Esophagus squamous epithelium (tissue), 5 donors: ENCODE results near the gene ARHGEF17. TPM values are rescaled to one million over a fixed set of nuclear protein-coding genes. Genes with fewer than 3 reads are reported as not detected.

ENCODE experiments used
- DNase-seq: peaks from one replicate; lab custom pipeline; 2025; lab: John Stamatoyannopoulos, UW
- H3K27ac ChIP-seq, 4 donors: fragments of 200-600 bp; sonication (generic); one replicate each; pipeline ENCODE4 v1.5.1; 2016 to 2019; ENCODE audit warnings: mild to moderate bottlenecking in 1 of 4
- H3K27me3 ChIP-seq, 4 donors: fragments of 200-600 bp; sonication (generic); 1 replicate in 3 of 4; 2 replicates in 1 of 4; pipeline versions ENCODE4 v1.5.1 to v1.6.0; 2017 to 2021; ENCODE audit warnings: antibody characterized with exemption in 1 of 4
- H3K36me3 ChIP-seq, 3 donors: fragments of 200-600 bp; sonication (generic); one replicate each; pipeline ENCODE4 v1.5.1; 2016 to 2019
- H3K4me1 ChIP-seq, 3 donors: fragments of 200-600 bp; sonication (generic); one replicate each; pipeline ENCODE4 v1.5.1; 2017 to 2019
- H3K4me3 ChIP-seq, 4 donors: fragments of 200-600 bp; sonication (generic); 1 replicate in 3 of 4; 2 replicates in 1 of 4; pipeline ENCODE4 v1.5.1; 2016 to 2019; ENCODE audit warnings: mild to moderate bottlenecking in 2 of 4, moderate library complexity in 1 of 4
- H3K9me3 ChIP-seq, 3 donors: fragments of 200-600 bp; sonication (generic); one replicate each; pipeline ENCODE4 v1.5.1; 2016 to 2019
- POLR2A ChIP-seq, 4 donors: fragments of 450-650 bp; IDR thresholded peaks; one replicate each; pipeline ENCODE4 v1.6.1; 2017; ENCODE audit warnings: antibody characterized with exemption in 4 of 4, mild to moderate bottlenecking in 4 of 4, moderate library complexity in 3 of 4
- WGBS, 2 donors: methylation state at CpG; one replicate each; pipeline ENCODE4 v1.1.5; 2018; 5-methylcytosine and 5-hydroxymethylcytosine counted together
- intact Hi-C: fragments of 100-400 bp; cut with DNase I; formaldehyde crosslinking; loops from one replicate; pipeline ENCODE4 v1.15.0; 2022
- total RNA-seq, 4 donors: library from RNA; depleted of rRNA; stranded (reverse); fragments of >200 nt; gene quantifications; one replicate each; pipeline ENCODE4 v1.1.0, GENCODE V29; 2016
- TF ChIP-seq, protein P1 (sequence below), 6 experiments: fragments of 450-650 bp in 4 of 6; fragments of 200-600 bp in 2 of 6; sonication (generic) in 2 of 6; IDR thresholded peaks; one replicate each; pipeline ENCODE4 v1.5.1; 2016 to 2019; ENCODE audit warnings: antibody characterized with exemption in 6 of 6, mild to moderate bottlenecking in 4 of 6, moderate library complexity in 4 of 6
- donor health status: DM: yes; HTN: yes; CAD: no.

ARHGEF17 gene, protein sequence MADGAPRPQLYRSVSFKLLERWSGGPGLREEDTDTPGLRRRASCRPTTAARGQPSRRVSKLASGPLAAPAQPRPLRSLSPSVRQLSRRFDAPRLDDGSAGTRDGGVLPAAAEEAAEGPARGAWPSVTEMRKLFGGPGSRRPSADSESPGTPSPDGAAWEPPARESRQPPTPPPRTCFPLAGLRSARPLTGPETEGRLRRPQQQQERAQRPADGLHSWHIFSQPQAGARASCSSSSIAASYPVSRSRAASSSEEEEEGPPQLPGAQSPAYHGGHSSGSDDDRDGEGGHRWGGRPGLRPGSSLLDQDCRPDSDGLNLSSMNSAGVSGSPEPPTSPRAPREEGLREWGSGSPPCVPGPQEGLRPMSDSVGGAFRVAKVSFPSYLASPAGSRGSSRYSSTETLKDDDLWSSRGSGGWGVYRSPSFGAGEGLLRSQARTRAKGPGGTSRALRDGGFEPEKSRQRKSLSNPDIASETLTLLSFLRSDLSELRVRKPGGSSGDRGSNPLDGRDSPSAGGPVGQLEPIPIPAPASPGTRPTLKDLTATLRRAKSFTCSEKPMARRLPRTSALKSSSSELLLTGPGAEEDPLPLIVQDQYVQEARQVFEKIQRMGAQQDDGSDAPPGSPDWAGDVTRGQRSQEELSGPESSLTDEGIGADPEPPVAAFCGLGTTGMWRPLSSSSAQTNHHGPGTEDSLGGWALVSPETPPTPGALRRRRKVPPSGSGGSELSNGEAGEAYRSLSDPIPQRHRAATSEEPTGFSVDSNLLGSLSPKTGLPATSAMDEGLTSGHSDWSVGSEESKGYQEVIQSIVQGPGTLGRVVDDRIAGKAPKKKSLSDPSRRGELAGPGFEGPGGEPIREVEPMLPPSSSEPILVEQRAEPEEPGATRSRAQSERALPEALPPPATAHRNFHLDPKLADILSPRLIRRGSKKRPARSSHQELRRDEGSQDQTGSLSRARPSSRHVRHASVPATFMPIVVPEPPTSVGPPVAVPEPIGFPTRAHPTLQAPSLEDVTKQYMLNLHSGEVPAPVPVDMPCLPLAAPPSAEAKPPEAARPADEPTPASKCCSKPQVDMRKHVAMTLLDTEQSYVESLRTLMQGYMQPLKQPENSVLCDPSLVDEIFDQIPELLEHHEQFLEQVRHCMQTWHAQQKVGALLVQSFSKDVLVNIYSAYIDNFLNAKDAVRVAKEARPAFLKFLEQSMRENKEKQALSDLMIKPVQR (N-terminal part only)
- total RNA-seq: 10 to 100 TPM in 1 of 4 donors, 1 to 10 TPM in 3; 3.2 to 23.1 (median 5.4) TPM

DNA sequence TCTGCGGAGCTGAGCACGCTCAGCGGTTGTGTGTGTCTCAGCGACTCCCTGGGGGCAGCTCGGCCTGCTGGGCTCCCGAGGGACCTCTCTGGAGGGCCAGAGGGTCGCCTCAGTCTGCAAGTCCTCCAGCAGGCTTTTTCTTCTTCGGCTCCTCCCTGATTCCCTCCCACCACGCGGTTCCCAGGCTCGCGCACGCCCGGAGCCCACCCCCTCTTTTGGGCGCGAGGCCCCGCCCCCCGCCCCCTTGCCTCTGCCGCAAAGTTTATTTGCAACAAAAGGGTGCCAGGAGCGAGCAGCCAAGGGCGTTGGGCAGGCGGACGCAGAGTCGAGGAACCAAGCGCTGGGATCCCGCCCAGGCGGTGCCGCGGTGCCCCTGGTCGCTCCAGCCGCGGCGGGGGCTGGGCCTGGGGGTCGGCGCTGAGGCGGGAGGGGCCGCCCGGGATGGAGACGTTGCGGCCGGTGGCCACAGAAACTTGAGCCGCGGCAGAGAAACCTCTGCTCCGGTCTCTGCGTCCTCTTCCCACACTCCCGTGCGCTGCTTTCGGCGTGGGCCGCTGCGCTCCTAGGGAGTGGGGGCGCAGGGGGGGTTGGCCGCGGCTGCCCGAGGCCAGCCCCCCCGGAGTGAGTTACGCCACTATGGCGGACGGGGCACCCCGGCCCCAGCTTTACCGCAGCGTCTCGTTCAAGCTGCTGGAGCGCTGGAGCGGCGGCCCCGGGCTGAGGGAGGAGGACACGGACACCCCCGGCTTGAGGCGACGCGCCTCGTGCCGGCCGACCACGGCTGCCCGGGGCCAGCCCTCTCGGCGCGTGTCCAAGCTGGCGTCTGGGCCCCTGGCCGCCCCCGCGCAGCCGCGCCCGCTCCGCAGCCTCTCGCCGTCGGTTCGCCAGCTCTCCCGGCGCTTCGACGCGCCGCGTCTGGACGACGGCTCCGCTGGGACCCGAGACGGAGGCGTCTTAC, at the start of gene ARHGEF17:
ARHGEF17 (plus strand) TSS at position 274 of the 958 bp plus-strand sequence; CDS start at position 637, 363 bp downstream.
- intact Hi-C loops: no loop called here
- H3K4me3 ChIP-seq: peak within 1 kb of the TSS; percentile 59 to 89 (median 72)
- peak in 1 of 4 donors; percentile 37 for TF ChIP-seq POLR2A (IDR thresholded peaks at IDR 0.05)
- TF ChIP-seq, protein P1, sequence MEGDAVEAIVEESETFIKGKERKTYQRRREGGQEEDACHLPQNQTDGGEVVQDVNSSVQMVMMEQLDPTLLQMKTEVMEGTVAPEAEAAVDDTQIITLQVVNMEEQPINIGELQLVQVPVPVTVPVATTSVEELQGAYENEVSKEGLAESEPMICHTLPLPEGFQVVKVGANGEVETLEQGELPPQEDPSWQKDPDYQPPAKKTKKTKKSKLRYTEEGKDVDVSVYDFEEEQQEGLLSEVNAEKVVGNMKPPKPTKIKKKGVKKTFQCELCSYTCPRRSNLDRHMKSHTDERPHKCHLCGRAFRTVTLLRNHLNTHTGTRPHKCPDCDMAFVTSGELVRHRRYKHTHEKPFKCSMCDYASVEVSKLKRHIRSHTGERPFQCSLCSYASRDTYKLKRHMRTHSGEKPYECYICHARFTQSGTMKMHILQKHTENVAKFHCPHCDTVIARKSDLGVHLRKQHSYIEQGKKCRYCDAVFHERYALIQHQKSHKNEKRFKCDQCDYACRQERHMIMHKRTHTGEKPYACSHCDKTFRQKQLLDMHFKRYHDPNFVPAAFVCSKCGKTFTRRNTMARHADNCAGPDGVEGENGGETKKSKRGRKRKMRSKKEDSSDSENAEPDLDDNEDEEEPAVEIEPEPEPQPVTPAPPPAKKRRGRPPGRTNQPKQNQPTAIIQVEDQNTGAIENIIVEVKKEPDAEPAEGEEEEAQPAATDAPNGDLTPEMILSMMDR (IDR thresholded peaks at IDR 0.05): peak in 1 of 6 experiments; percentile 10
- no peaks in the 10 kb centered on the region for H3K9me3 ChIP-seq
- DNase-seq: no peak
- H3K36me3 ChIP-seq: no peaks in the 10 kb centered on the region
- H3K27me3 ChIP-seq: peaks cover 0 to 18% (median 0%) of the 10 kb centered on the region in 4 donors
- H3K27ac ChIP-seq: peak within 1 kb of the TSS; percentile 85 to 96 (median 88)
- WGBS, 2 donors: 0% methylated on average over 4 of the region's 105 CpGs; no CpG with 5 or more reads in 1 of the 2 donors
- H3K4me1 ChIP-seq: peaks cover 4 to 70% (median 39%) of the 10 kb centered on the region in 3 donors

DNA sequence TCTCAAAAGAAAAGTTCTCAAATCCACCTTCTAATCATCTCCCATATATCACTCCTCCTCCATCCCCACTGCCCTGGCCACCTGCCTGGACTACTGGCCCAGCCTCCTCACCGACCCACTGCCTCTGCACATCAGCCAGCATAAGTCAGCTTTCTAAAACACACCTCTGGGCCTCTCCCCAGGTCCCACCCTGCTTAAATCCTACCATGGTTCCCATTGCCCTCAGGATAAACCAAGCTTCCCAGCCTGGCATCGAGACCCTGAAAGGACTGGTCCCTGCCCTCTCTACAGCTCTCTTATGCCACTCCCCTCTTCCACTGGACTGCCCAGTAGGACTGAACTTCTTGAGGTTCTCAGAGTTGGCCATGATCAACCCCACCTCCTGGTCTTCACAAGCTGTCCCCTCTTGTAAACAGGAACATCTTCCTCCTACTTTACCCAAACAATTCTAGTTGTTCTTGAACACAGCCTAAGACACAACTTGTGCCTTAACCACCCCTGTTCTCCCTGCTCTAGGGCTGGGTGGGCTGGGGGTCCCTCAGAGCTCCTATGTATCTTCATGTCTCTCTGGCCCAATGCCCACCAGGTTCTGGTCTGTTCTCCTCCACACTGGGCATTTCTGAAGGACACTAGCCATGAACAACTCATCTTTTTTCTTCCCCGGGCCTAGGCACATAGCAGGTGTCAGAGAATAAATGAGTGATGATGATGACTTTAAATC, 48.5 kb upstream of the ARHGEF17 start:
- no peak overlapping the region for H3K4me3 ChIP-seq
- H3K4me1 ChIP-seq: peaks cover 0 to 21% (median 15%) of the 10 kb centered on the region in 3 donors
- intact Hi-C loops: no loop called here
- no peaks in the 10 kb centered on the region for H3K9me3 ChIP-seq
- H3K27ac ChIP-seq: no peak overlapping the region
- no peak for DNase-seq
- 64 to 70% methylated on average over 3 of the region's 3 CpGs for WGBS, 2 donors
- no peaks in the 10 kb centered on the region for H3K36me3 ChIP-seq
- peaks cover 0 to 19% (median under 1%) of the 10 kb centered on the region in 4 donors for H3K27me3 ChIP-seq
- no peak for TF ChIP-seq POLR2A (IDR thresholded peaks at IDR 0.05)
- TF ChIP-seq, protein P1 (IDR thresholded peaks at IDR 0.05): no peak

DNA sequence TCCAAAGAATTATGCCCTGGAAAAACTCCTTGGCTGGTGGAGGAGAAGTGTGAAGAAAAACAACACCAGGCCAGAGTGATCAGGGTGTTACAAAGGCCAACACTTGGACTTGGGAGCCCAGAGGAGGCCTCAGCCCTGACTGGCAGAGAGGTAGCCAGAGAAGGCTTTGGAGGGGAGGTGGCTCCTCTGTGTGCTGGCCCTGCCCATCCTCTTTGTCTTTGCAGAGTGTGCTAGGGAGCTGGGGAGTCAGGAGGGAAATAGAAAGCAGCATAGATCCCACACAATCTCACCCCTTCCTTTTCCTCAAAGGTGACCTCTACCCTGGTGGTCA, 48.0 kb upstream of the ARHGEF17 start:
- intact Hi-C loops: no loop called here
- peaks cover 0 to 25% (median 16%) of the 10 kb centered on the region in 3 donors for H3K4me1 ChIP-seq

More for the DNA sequence above, 48.0 kb upstream of the ARHGEF17 start:
- Histone ChIP-seq H3K9me3 (no peaks in the 10 kb centered on the region), H3K27ac (no peak overlapping the region), H3K36me3 (no peaks in the 10 kb centered on the region), H3K27me3 (peaks cover 0 to 24% (median 3%) of the 10 kb centered on the region in 4 donors), H3K4me3 (no peak overlapping the region)
- TF ChIP-seq POLR2A (IDR thresholded peaks at IDR 0.05): no peak
- TF ChIP-seq, protein P1 (IDR thresholded peaks at IDR 0.05): no peak
- DNase-seq: no peak
